Measurements from ENCODE around the gene IPO9.

IPO9 gene

DNA sequence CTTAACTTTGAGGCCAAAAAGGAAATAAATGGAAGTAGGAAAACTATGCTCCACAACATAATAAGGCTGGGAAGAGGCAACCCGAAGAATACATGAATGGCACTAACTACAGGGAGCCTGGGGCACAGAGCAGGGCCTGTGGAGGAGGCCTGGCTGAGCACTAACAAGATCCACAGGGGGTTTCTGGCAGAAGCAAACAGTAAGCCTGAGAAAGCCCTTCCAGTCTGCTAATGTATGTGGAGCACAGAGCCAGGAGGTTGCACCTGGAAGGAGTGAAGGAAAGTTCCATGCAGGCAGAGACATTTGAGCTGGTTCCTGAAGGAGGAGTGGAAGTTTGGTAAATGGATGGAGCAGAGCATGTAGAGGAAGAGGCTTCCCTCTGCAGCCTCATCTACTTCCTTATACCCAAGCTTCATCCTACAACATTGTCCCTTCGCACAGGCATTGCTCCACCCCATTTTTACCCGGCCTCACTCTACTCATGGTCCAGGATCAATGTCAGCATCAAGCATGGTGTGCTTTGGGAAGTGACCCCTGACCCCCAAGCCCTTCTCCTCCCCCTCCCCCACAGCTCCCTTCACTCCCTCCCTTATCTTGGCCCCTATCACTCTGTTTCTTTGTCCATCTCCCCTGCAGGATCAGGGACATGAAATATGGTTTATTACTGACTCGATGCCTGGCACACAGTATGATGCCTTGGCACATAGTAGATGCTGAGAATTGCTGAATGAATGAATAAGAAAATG, 83.0 kb downstream of the IPO9 start:
- Histone ChIP-seq H3K27ac (ENCODE audit: low read length, poor library complexity, severe bottlenecking) (no peak overlapping the region), H2AFZ (ENCODE audit: low read depth, low read length) (no peak overlapping the region), H3K14ac (ENCODE audit: low read length in 2 of 2) (no peak overlapping the region), H3K4me3 (ENCODE audit: insufficient read depth in 1 of 2, low read depth in 1 of 2, low read length in 2 of 2) (no peak overlapping the region), H2BK12ac (ENCODE audit: low read length in 2 of 2) (peak overlapping the region in 1 of 2 experiments; percentile 4), H2AK5ac (ENCODE audit: low read length, severe bottlenecking) (no peak overlapping the region), H4K91ac (ENCODE audit: low read length) (no peak overlapping the region), H3K18ac (ENCODE audit: low read depth in 1 of 2, low read length in 2 of 2) (peak overlapping the region in 1 of 2 experiments; percentile 5), H3K4me2 (ENCODE audit: low read length, poor library complexity, severe bottlenecking) (no peak overlapping the region), H3K23ac (ENCODE audit: low read length in 2 of 2) (no peak overlapping the region), H2BK5ac (ENCODE audit: low read depth, low read length, poor library complexity, severe bottlenecking) (no peak overlapping the region), H2BK15ac (ENCODE audit: low read depth, poor library complexity, severe bottlenecking) (no peak overlapping the region), H3K9me3 (ENCODE audit: control insufficient read depth, low read length) (no peaks in the 10 kb centered on the region), H2BK120ac (ENCODE audit: low read depth, low read length) (no peak overlapping the region), H3K4ac (ENCODE audit: low read depth in 1 of 2, low read length in 2 of 2) (no peak overlapping the region), H3K9ac (ENCODE audit: low read length) (no peak overlapping the region), H3K36me3 (ENCODE audit: control insufficient read depth in 1 of 2, insufficient read depth in 2 of 2, low read depth in 1 of 2, low read length in 2 of 2) (no peaks in the 10 kb centered on the region), H3K27me3 (ENCODE audit: control insufficient read depth in 1 of 2, insufficient read depth in 1 of 2, low read length in 2 of 2) (no peaks in the 10 kb centered on the region), H4K8ac (ENCODE audit: low read length) (no peak overlapping the region), H3K79me1 (replicated peaks; ENCODE audit: low read length, poor library complexity, severe bottlenecking) (no peaks in the 10 kb centered on the region), H3K4me1 (ENCODE audit: control insufficient read depth, insufficient read depth, low read depth, low read length) (peaks cover 19% of the 10 kb centered on the region)
- WGBS: 85% methylated on average over 4 of the region's 4 CpGs
- no peak for DNase-seq

DNA sequence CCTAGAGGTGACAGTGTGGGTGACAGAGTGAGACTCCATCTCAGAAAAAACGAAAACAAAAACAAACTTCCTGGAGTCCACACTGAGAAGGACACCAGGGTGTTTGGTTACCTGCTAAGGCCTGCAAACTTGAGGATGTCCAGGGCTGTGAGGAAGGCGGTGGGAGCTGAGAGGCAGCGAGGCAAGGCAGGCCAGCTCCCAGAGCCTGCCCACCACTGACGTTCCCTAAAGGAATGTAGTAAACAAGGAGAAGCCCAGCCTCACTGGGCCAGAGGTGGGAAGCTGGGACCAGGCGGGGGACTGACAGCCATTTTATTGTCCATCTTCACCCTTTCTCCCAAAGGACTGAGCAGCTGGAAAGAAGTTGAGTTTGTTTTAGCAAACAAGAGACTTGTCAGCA, 83.9 kb downstream of the IPO9 start:
- Histone ChIP-seq H2BK120ac (ENCODE audit: low read depth, low read length) (no peak overlapping the region), H3K79me1 (replicated peaks; ENCODE audit: low read length, poor library complexity, severe bottlenecking) (no peaks in the 10 kb centered on the region), H3K4me2 (ENCODE audit: low read length, poor library complexity, severe bottlenecking) (no peak overlapping the region), H2BK15ac (ENCODE audit: low read depth, poor library complexity, severe bottlenecking) (no peak overlapping the region), H3K18ac (ENCODE audit: low read depth in 1 of 2, low read length in 2 of 2) (no peak overlapping the region), H3K4me3 (ENCODE audit: insufficient read depth in 1 of 2, low read depth in 1 of 2, low read length in 2 of 2) (no peak overlapping the region), H3K27me3 (ENCODE audit: control insufficient read depth in 1 of 2, insufficient read depth in 1 of 2, low read length in 2 of 2) (no peaks in the 10 kb centered on the region), H3K23ac (ENCODE audit: low read length in 2 of 2) (no peak overlapping the region), H3K4ac (ENCODE audit: low read depth in 1 of 2, low read length in 2 of 2) (peak overlapping the region in 1 of 2 experiments; percentile 4), H2BK12ac (ENCODE audit: low read length in 2 of 2) (peak overlapping the region in 1 of 2 experiments; percentile 82), H2AFZ (ENCODE audit: low read depth, low read length) (no peak overlapping the region), H3K14ac (ENCODE audit: low read length in 2 of 2) (no peak overlapping the region), H2BK5ac (ENCODE audit: low read depth, low read length, poor library complexity, severe bottlenecking) (no peak overlapping the region), H3K4me1 (ENCODE audit: control insufficient read depth, insufficient read depth, low read depth, low read length) (peaks cover 25% of the 10 kb centered on the region), H3K27ac (ENCODE audit: low read length, poor library complexity, severe bottlenecking) (no peak overlapping the region), H3K9ac (ENCODE audit: low read length) (peak overlapping the region; percentile 44), H4K8ac (ENCODE audit: low read length) (no peak overlapping the region), H3K36me3 (ENCODE audit: control insufficient read depth in 1 of 2, insufficient read depth in 2 of 2, low read depth in 1 of 2, low read length in 2 of 2) (no peaks in the 10 kb centered on the region), H2AK5ac (ENCODE audit: low read length, severe bottlenecking) (no peak overlapping the region), H3K9me3 (ENCODE audit: control insufficient read depth, low read length) (no peaks in the 10 kb centered on the region), H4K91ac (ENCODE audit: low read length) (peak overlapping the region; percentile 15)
- 49% methylated on average over 5 of the region's 5 CpGs for WGBS
- DNase-seq: peak; percentile 56

DNA sequence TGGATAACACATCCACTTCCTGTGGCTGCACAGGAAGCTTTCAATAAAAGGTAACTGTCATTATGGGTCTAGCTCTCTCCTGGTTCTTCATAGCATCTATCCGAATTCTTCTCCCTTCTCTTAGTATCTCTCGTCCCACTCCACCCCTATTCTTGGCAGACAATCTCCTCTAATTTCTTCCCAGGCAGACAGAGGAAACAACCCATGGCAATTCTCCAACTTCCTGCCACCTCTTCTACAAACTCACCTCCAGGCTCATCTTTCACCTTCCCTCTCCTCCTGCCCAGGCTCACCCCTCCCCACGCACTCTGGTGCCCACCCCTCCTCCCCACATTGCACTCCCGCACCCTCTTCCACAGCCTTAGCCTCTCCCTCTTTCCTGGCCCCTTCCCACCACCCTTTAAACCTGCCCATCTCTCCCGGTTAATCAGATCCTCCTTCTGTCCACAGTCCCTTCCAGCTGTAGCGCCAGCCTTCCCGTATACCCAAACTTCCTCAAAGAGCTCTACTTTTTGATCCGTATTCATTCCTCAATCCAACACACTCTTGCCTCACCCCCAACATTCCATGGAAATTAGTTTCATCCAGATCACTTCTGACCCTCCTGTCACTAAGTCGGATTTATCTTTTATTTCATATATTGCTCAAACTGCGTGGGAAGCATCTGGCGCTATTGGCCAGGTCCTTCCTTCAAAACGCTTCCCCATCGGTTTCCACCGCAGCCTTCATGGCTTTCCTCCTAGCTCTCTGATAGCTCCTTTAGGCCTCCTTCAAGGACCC, 85.7 kb downstream of the IPO9 start:
- Histone ChIP-seq H3K9ac (ENCODE audit: low read length) (no peak overlapping the region), H2BK120ac (ENCODE audit: low read depth, low read length) (no peak overlapping the region), H3K79me1 (replicated peaks; ENCODE audit: low read length, poor library complexity, severe bottlenecking) (no peaks in the 10 kb centered on the region), H3K27me3 (ENCODE audit: control insufficient read depth in 1 of 2, insufficient read depth in 1 of 2, low read length in 2 of 2) (no peaks in the 10 kb centered on the region), H2AK5ac (ENCODE audit: low read length, severe bottlenecking) (no peak overlapping the region), H2BK5ac (ENCODE audit: low read depth, low read length, poor library complexity, severe bottlenecking) (no peak overlapping the region), H3K18ac (ENCODE audit: low read depth in 1 of 2, low read length in 2 of 2) (peak overlapping the region in 1 of 2 experiments; percentile 63), H2BK15ac (ENCODE audit: low read depth, poor library complexity, severe bottlenecking) (no peak overlapping the region), H3K4me3 (ENCODE audit: insufficient read depth in 1 of 2, low read depth in 1 of 2, low read length in 2 of 2) (no peak overlapping the region), H2AFZ (ENCODE audit: low read depth, low read length) (no peak overlapping the region), H3K4ac (ENCODE audit: low read depth in 1 of 2, low read length in 2 of 2) (peak overlapping the region in 1 of 2 experiments; percentile 47), H3K9me3 (ENCODE audit: control insufficient read depth, low read length) (no peaks in the 10 kb centered on the region), H3K4me2 (ENCODE audit: low read length, poor library complexity, severe bottlenecking) (no peak overlapping the region), H3K27ac (ENCODE audit: low read length, poor library complexity, severe bottlenecking) (no peak overlapping the region), H4K8ac (ENCODE audit: low read length) (no peak overlapping the region), H3K14ac (ENCODE audit: low read length in 2 of 2) (no peak overlapping the region), H4K91ac (ENCODE audit: low read length) (peak overlapping the region; percentile 70), H2BK12ac (ENCODE audit: low read length in 2 of 2) (peak overlapping the region; percentile 30 to 87), H3K36me3 (ENCODE audit: control insufficient read depth in 1 of 2, insufficient read depth in 2 of 2, low read depth in 1 of 2, low read length in 2 of 2) (no peaks in the 10 kb centered on the region), H3K23ac (ENCODE audit: low read length in 2 of 2) (no peak overlapping the region), H3K4me1 (ENCODE audit: control insufficient read depth, insufficient read depth, low read depth, low read length) (peaks cover 26% of the 10 kb centered on the region)
- 88% methylated on average over 13 of the region's 14 CpGs for WGBS
- DNase-seq: no peak

DNA sequence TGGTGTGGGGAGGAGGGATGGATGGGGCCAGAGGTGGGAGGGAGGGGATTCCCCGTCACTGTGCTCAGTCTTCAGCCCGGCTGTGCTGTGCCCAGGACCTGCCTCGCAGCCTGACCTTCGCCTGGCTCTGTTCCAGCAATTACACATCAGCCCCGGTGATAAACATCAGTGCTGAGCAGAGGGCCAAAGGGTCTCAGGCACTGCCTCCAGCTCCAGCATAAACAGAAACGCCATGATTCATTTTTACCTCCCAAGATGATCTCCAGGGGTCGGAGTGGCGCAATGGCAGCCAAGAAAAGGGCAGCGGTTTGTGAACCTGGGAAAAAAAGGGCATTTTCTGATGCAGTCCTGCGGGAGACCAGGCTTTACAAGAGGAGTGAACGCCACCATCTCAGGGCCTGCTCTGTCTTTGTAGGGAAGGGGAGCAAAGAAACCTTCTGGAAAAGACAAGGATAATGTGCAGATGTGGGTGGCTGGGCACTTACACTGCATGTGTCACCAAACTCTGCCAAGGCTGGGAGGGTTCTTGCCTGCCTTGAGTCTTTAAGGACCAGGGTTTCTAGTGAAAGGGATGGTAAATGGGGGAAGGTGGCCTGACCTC, 87.8 kb downstream of the IPO9 start:
- Histone ChIP-seq H3K14ac (ENCODE audit: low read length in 2 of 2) (no peak overlapping the region), H3K27ac (ENCODE audit: low read length, poor library complexity, severe bottlenecking) (peak overlapping the region; percentile 50), H3K79me1 (replicated peaks; ENCODE audit: low read length, poor library complexity, severe bottlenecking) (no peaks in the 10 kb centered on the region), H4K8ac (ENCODE audit: low read length) (peak overlapping the region; percentile 55), H3K9me3 (ENCODE audit: control insufficient read depth, low read length) (no peaks in the 10 kb centered on the region), H2BK12ac (ENCODE audit: low read length in 2 of 2) (peak overlapping the region; percentile 95 to 96), H3K4me2 (ENCODE audit: low read length, poor library complexity, severe bottlenecking) (no peak overlapping the region), H3K9ac (ENCODE audit: low read length) (peak overlapping the region; percentile 80), H3K18ac (ENCODE audit: low read depth in 1 of 2, low read length in 2 of 2) (peak overlapping the region; percentile 86 to 97), H2BK120ac (ENCODE audit: low read depth, low read length) (peak overlapping the region; percentile 83), H2AK5ac (ENCODE audit: low read length, severe bottlenecking) (peak overlapping the region; percentile 37), H4K91ac (ENCODE audit: low read length) (peak overlapping the region; percentile 58), H2BK15ac (ENCODE audit: low read depth, poor library complexity, severe bottlenecking) (peak overlapping the region; percentile 94), H2AFZ (ENCODE audit: low read depth, low read length) (no peak overlapping the region), H3K36me3 (ENCODE audit: control insufficient read depth in 1 of 2, insufficient read depth in 2 of 2, low read depth in 1 of 2, low read length in 2 of 2) (peaks cover 0 to 3% of the 10 kb centered on the region in 2 experiments), H3K23ac (ENCODE audit: low read length in 2 of 2) (no peak overlapping the region), H3K27me3 (ENCODE audit: control insufficient read depth in 1 of 2, insufficient read depth in 1 of 2, low read length in 2 of 2) (no peaks in the 10 kb centered on the region), H2BK5ac (ENCODE audit: low read depth, low read length, poor library complexity, severe bottlenecking) (no peak overlapping the region), H3K4ac (ENCODE audit: low read depth in 1 of 2, low read length in 2 of 2) (peak overlapping the region; percentile 50 to 93), H3K4me3 (ENCODE audit: insufficient read depth in 1 of 2, low read depth in 1 of 2, low read length in 2 of 2) (peak overlapping the region in 1 of 2 experiments; percentile 48), H3K4me1 (ENCODE audit: control insufficient read depth, insufficient read depth, low read depth, low read length) (peaks cover 26% of the 10 kb centered on the region)
- peak; percentile 98 for DNase-seq
- WGBS: 1% methylated on average over 11 of the region's 11 CpGs
